T47D (cell line): Measurements from ENCODE around the gene MAGEB2.

ENCODE experiments used
- DNase-seq, 2 experiments: peaks; one replicate each; pipeline versions ENCODE4 v3.0.0 to v3.0.0-alpha.2; 2011 to 2012; ENCODE audit warnings: low read depth in 1 of 2, low spot score in 1 of 2
- JUND ChIP-seq: IDR thresholded peaks from 2 replicates; pipeline ENCODE4 v1.6.1; 2012; ENCODE audit warnings: low read depth
- in situ Hi-C: cut with HindIII; loops from 2 replicates; pipeline ENCODE4 v1.10.0; 2016; ENCODE audit warnings: low sequenced_read_pairs, low pct_unique_long_range_greater_than_20kb

Gene MAGEB2

DNA sequence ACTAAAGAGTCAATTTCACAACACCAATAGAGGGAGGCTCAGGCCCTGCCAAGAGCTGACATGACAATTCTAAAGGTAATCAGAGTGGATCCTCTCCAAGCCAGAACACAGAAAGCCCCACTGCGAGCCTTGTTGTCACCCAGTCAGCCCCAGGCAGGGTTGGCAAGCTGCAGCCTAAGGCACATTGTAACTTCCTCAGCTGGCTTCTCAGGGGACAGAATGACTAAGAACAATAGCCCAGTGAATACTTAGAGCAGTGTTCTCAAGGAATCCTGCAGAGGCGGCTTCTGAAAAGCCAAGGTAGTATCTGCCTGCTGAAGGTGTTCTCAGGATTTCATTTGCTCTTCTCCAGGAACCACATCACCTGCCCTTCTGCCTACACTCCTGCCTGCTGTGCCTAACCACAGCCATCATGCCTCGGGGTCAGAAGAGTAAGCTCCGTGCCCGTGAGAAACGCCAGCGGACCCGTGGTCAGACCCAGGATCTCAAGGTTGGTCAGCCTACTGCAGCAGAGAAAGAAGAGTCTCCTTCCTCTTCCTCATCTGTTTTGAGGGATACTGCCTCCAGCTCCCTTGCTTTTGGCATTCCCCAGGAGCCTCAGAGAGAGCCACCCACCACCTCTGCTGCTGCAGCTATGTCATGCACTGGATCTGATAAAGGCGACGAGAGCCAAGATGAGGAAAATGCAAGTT, 26.5 kb downstream of the MAGEB2 start, which contains the start of gene MAGEB4:
MAGEB4 (plus strand) TSS at position 277 of the 692 bp plus-strand sequence; CDS start at position 413, 136 bp downstream.
- in situ Hi-C loops = no loop called here
- no peak for DNase-seq
- no peak for TF ChIP-seq JUND

DNA sequence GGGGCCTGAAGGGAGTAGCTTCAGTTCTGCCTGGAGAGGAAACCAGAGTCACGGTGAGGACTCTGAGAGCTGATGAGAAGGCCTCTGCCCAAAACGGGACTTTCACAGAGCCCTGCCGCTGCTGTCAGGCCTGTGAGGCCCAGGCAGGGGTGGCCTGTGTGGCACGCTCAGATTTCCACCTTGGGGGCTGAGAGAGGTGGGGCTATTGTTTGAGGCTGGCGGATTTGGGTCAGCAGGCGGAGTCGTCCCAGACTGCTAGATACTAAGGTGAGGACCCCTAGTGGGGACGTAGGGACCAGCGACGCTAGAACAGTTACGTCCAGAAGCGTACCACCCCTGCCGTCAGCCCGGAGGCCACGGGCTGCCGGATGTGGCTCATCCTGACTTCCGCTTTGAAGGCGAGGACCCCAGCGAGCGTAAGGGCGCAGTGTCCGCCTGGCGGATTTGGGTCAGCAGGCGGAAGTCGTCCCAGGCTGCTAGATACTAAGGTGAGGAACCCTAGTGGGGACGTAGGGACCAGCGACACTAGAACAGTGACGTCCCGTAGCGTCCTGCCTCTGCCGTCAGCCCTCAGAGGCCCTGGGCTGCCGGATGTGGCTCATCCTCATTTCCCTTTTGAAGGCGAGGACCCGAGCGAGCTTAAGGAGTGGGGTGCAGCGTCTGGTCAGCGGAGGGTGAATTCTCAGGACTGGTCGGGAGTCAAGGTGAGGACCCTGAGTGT, 31.6 kb downstream of the MAGEB2 start, which contains the start of gene MAGEB1:
MAGEB1 (plus strand) TSS at position 378 of the 721 bp plus-strand sequence. CDS start 3,348 bp downstream, outside the sequence.
- in situ Hi-C loops = no loop called here

DNA sequence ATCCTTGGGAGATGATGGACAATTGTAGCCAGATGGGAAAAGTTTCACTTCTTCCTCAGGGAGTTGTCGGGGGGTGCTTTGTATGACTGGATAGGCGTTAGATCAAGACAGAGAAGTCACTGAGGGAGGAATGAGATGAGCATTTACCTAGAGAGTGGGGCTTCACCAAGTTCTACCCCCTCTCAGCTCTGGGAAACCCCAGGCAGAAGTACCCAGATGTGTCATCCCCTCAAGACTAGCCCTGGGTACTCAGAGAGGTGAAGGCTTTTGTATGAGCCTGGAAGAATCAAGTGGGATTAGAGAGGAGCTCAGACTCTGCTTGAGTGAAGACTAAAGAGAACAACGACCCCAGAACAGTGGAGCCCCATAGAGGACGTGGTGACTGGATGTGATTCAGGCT, 33.5 kb downstream of the MAGEB2 start:
- no peak for TF ChIP-seq JUND
- in situ Hi-C loops = no loop called here
- no peak for DNase-seq

More for the DNA sequence above, 31.6 kb downstream of the MAGEB2 start, which contains the start of gene MAGEB1:
- DNase-seq = no peak
- no peak for TF ChIP-seq JUND

DNA sequence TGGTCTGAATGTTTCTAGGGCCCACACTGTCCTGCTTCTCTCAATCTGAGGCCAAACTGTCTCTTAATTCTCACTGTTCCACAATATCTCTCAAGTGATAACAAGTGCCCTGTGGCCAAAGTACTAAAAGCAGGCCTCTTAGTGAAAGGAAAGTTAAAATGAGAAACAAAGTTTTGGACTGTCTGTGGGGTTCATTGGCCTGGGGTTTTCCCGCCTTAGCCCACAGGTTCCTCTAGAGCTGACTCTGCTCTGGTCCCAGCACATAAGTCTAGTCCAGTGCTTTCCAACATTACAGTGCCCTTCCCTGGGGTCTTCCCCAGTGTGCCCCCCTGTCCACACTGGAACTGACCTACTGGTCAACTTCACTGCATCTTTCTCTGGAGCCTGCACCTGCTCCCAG, 37.9 kb downstream of the MAGEB2 start:
- TF ChIP-seq JUND = no peak
- in situ Hi-C loops = no loop called here

DNA sequence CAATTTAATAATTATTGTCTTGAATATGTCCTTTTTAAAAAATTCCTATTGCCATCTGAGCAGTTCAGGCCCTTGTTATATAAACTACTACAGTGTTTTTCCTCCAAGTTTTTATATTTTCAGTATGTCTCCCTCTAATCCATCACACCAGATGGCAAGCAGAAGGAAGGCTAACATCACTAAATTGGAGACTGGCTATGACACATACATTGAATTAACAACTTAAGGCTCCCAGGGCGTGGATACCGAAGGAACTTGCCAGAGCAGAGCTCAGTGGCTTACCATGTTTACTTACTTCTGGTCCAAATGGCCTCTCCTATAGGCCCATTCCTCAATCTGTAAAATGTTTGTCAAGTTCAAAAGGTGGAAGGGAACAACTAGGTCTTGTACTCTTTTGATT, 44.6 kb downstream of the MAGEB2 start:
- in situ Hi-C loops = no loop called here
- no peak for TF ChIP-seq JUND
- no peak for DNase-seq

More for the DNA sequence above, 37.9 kb downstream of the MAGEB2 start:
- no peak for DNase-seq

DNA sequence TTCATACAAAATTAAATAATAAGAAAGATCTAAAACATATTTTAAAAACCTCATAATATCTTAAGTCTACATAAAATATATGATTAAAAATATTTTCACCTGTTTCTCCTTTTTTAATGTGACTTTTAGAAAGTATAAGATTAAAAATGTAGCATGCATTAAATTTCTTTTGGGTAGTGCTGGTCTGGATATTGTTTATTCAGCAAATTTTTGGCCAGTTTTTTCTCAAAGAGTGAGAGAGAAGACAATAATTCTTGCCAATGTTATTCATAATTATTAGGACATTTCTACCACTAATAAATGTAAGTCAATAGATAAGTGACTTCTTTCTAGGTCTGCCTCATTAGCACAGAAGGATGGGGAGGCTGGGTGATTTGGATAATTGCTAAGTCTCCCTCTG, 45.6 kb downstream of the MAGEB2 start:
- no peak for DNase-seq
- no peak for TF ChIP-seq JUND
- in situ Hi-C loops = no loop called here

DNA sequence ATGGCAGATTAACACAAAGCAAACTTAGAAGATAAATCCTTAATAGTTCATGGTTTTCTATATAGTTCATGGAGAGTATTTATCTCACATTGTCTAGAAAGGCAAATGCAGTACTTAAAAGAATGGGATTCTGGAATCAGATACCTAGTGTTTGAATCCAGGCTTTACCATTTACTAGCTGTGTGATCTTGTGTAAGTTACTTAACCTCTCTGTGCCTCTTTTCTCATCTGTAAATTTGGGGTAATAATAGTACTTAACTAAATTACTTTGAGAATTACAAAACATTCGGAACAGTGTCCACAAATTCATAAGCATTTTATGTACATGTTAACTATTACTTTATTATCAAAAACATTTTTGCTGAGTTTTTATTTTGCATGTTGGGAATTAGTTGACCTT, 47.4 kb downstream of the MAGEB2 start:
- no peak for DNase-seq
- no peak for TF ChIP-seq JUND
- in situ Hi-C loops = no loop called here
